ENCODE data around the gene ZSWIM8. TPM values are rescaled to one million over a fixed set of nuclear protein-coding genes. Genes with fewer than 3 reads are reported as not detected.

ZSWIM8 gene
- total and polyA plus RNA-seq, 2 of the 8 experiments (the other 6 are each of a cell fraction or from before 2014, with no cell fraction given): 44.7 to 99.7 TPM

- TF ChIP-seq TEAD4 (IDR thresholded peaks at IDR 0.05; ENCODE audit: low read depth, low read length) (no peak), CTBP2 (IDR thresholded peaks at IDR 0.05; ENCODE audit: borderline replicate concordance, insufficient read depth, insufficient read length, low read length) (no peak), TBP (IDR thresholded peaks at IDR 0.05; ENCODE audit: low read depth, low read length) (no peak), ASH2L (IDR thresholded peaks at IDR 0.05; ENCODE audit: low read length) (no peak), EZH2 (IDR thresholded peaks at IDR 0.05; ENCODE audit: low read depth, low read length, severe bottlenecking) (no peak), SIRT6 (IDR thresholded peaks at IDR 0.05; ENCODE audit: low read length) (no peak)
Observed at GRCh38 chr10:73801253-73801590, 15.8 kb downstream of the ZSWIM8 start (continued).
